ENCODE data around the gene ATP1A1.

DNA sequence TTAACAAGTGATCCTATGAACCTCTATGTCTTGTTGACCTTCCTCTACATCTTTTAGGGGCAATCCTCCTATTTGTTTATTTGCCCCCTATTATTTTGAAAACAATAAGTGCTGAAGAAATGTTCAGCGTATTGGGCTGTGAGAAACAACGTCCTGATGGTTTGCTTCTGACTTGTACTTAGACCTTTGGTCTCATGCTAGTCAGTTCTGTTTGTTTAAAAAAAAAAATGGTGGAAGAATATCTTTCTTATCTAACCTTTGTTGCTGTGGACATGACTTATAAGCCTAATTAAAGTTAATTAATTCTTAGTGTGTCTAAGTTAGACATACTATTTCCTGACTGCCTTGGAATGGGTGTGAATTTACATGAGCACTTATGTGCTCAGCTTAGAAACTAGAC, 20.7 kb downstream of the ATP1A1 start:
- TF ChIP-seq EZH2phosphoT487 (IDR thresholded peaks at IDR 0.05; ENCODE audit: insufficient read depth, low read depth) (no peak), EZH2 (IDR thresholded peaks at IDR 0.05; ENCODE audit: insufficient read depth, poor library complexity, severe bottlenecking) (no peak)

Data from GM23248 (cell line).